K562 (cell line): ENCODE data around the gene SPAM1. TPM values are rescaled to one million over a fixed set of nuclear protein-coding genes. Genes with fewer than 3 reads are reported as not detected.

Source experiments
- ATAC-seq: fragments of 200-7000 bp; cut with Tn5 transposase; 3 replicates; pipeline ENCODE4 v1.9.1; 2020; ENCODE audit warnings: moderate library complexity
- BruUV-seq: library from RNA; stranded (reverse); fragments of 400-500 nt; replicated peaks from 2 replicates; lab custom pipeline; 2021; lab: Mats Ljungman, UMichigan
- CTCF ChIA-PET: fragments of 300-600 bp; formaldehyde crosslinking; extraction: SDS; loops from one replicate; lab custom pipeline; 2021; ENCODE audit warnings: low intra/inter-chr PET ratio; lab: Yijun Ruan, JAX
- POLR2A ChIA-PET: fragments of 300-600, 350-650 bp; sonication (Branson Sonifier 250); formaldehyde crosslinking; extraction: SDS; loops from one replicate; lab custom pipeline; 2021; ENCODE audit warnings: antibody characterized with exemption, inconsistent platforms; lab: Yijun Ruan, JAX
- DNase-seq, 4 experiments: peaks; one replicate each; pipeline versions ENCODE4 v3.0.0 to v3.0.0-alpha.2; 2011 to 2018; ENCODE audit warnings: low spot score in 3 of 4, mixed read lengths in 3 of 4; ENCODE audit errors: extremely low read depth in 1 of 4
- FAIRE-seq: peaks from 2 replicates; lab custom pipeline; 2011; peaks lifted over from hg19 to GRCh38; lab: Jason Lieb, UNC
- H2AFZ ChIP-seq: 2 replicates; pipeline ENCODE4 v1.6.0; 2011; ENCODE audit warnings: low read depth, low read length, control low read depth, inconsistent platforms
- H3K27ac ChIP-seq: fragments of 200-600 bp; 3 replicates; pipeline ENCODE4 v1.8.0; 2011; ENCODE audit warnings: low read depth, mild to moderate bottlenecking, control low read depth, inconsistent platforms, low read length, moderate library complexity, mixed read lengths; ENCODE audit errors: extremely low read depth
- H3K27me3 ChIP-seq, 2 experiments: fragments of 300-600 bp in 1 of 2; 2 replicates in 1 of 2; 3 replicates in 1 of 2; pipeline versions ENCODE4 v1.6.0 to v1.8.0; 2011; ENCODE audit warnings: inconsistent platforms in 2 of 2, low read length in 2 of 2, mild to moderate bottlenecking in 1 of 2, mixed read lengths in 1 of 2, moderate library complexity in 1 of 2; ENCODE audit not compliant: control insufficient read depth in 2 of 2, insufficient read depth in 2 of 2
- H3K36me3 ChIP-seq: fragments of 300-600 bp; 3 replicates; pipeline ENCODE4 v1.8.0; 2011; ENCODE audit warnings: mild to moderate bottlenecking, low read length, inconsistent platforms; ENCODE audit not compliant: control insufficient read depth, insufficient read depth
- H3K4me1 ChIP-seq, 2 experiments: fragments of 200-600 bp in 1 of 2; replicated peaks in 1 of 2; 2 replicates in 1 of 2; 3 replicates in 1 of 2; pipeline versions ENCODE4 v1.5.1 to v1.8.0; 2011; ENCODE audit warnings: inconsistent platforms in 2 of 2, low read length in 2 of 2, mild to moderate bottlenecking in 1 of 2, mixed read lengths in 1 of 2, moderate library complexity in 1 of 2; ENCODE audit not compliant: control insufficient read depth in 2 of 2, insufficient read depth in 2 of 2
- H3K4me2 ChIP-seq: 2 replicates; pipeline ENCODE4 v1.6.1; 2011; ENCODE audit warnings: low read length, control low read depth, inconsistent platforms, mixed read lengths; ENCODE audit not compliant: insufficient read depth
- H3K4me3 ChIP-seq: fragments of 200-600 bp; sonication (generic), shearing (Covaris generic); 2 replicates; pipeline ENCODE4 v1.5.1; 2016; ENCODE audit warnings: control low read depth, inconsistent platforms
- H3K79me2 ChIP-seq: fragments of 200-600 bp; 3 replicates; pipeline ENCODE4 v1.8.0; 2011; ENCODE audit warnings: low read length, inconsistent platforms; ENCODE audit not compliant: control insufficient read depth, insufficient read depth
- H3K9ac ChIP-seq, 2 experiments: 2 replicates each; pipeline versions ENCODE4 v1.6.0 to v1.6.1; 2011; ENCODE audit warnings: low read depth in 2 of 2, low read length in 2 of 2, control low read depth in 1 of 2, inconsistent platforms in 1 of 2, mild to moderate bottlenecking in 1 of 2, mixed read lengths in 1 of 2; ENCODE audit not compliant: insufficient read depth in 1 of 2
- H3K9me1 ChIP-seq: one replicate; pipeline ENCODE4 v1.6.0; 2011; ENCODE audit warnings: inconsistent platforms, mild to moderate bottlenecking, low read length, moderate library complexity; ENCODE audit not compliant: control insufficient read depth, insufficient read depth
- H3K9me3 ChIP-seq: replicated peaks from 2 replicates; pipeline ENCODE4 v1.5.1; 2011; ENCODE audit warnings: low read depth, low read length, inconsistent platforms; ENCODE audit not compliant: control insufficient read depth, insufficient read depth
- H4K20me1 ChIP-seq: replicated peaks from 2 replicates; pipeline ENCODE4 v1.6.1; 2011; ENCODE audit warnings: low read length, inconsistent platforms, mixed read lengths; ENCODE audit not compliant: control insufficient read depth, insufficient read depth
- CXXC5 ChIP-seq: fragments of 250-450 bp; sonication (Bioruptor Pico); IDR thresholded peaks from 2 replicates; pipeline ENCODE4 v1.8.0; 2022; ENCODE audit warnings: inconsistent platforms, mild to moderate bottlenecking, moderate library complexity
- MEF2A ChIP-seq: IDR thresholded peaks from 2 replicates; pipeline ENCODE4 v1.6.1; 2011; ENCODE audit warnings: low read depth, mild to moderate bottlenecking, low read length, moderate library complexity; ENCODE audit not compliant: control insufficient read depth
- NRF1 ChIP-seq, 2 experiments: fragments of 450-650 bp; IDR thresholded peaks in 1 of 2; conservative IDR thresholded peaks in 1 of 2; 2 replicates each; pipeline ENCODE4 v1.6.1; 2014; ENCODE audit warnings: mild to moderate bottlenecking in 2 of 2
- ZNF143 ChIP-seq: sonication (generic); formaldehyde crosslinking; IDR thresholded peaks from 2 replicates; pipeline ENCODE4 v1.9.0; 2022; ENCODE audit warnings: mild to moderate bottlenecking, missing genetic modification reagents
- ZNF197 ChIP-seq: fragments of 200-800 bp; sonication (Bioruptor generic); IDR thresholded peaks from 2 replicates; pipeline ENCODE4 v1.6.1; 2016; ENCODE audit warnings: low read depth, missing genetic modification characterization, missing compliant biosample characterization
- WGBS: fragments of 100-300 bp; shearing (Covaris generic); methylation state at CpG from one replicate; pipeline ENCODE4 v1.1.6; 2016; ENCODE audit warnings: low coverage, mixed read lengths; ENCODE audit not compliant: insufficient coverage; ENCODE audit errors: missing lambda C conversion rate; 5-methylcytosine and 5-hydroxymethylcytosine counted together
- in situ Hi-C: fragments of 300-500 bp; cut with MboI; formaldehyde crosslinking; loops from 4 replicates; pipeline ENCODE4 v1.15.0; 2018; ENCODE audit warnings: inconsistent platforms, mixed read lengths
- intact Hi-C: fragments of 100-400 bp; cut with micrococcal nuclease; formaldehyde crosslinking; loops from 2 replicates; pipeline ENCODE4 v1.14.2; 2022
- polyA plus RNA-seq, 8 experiments: library from polyadenylated mRNA; depleted of rRNA in 4 of 8; stranded (reverse) in 5 of 8; unstranded in 3 of 8; fragments of >200 nt; fragmentation: Nextera tagmentation in 2 of 8; fragmentation: Illumina TruSeq in 1 of 8; extraction: Ambion mirVana in 2 of 8; extraction: Trizol in 1 of 8; gene quantifications; 2 replicates each; pipeline versions ENCODE4 v1.2.1 to v1.2.3, GENCODE V29; 2011 to 2014; ENCODE audit warnings: inconsistent platforms in 1 of 8, missing spikeins in 1 of 8
- total RNA-seq, 7 experiments: library from RNA; depleted of rRNA in 6 of 7; stranded (reverse); fragments of >200 nt in 6 of 7; fragmentation: Illumina TruSeq in 2 of 7; extraction: Trizol in 2 of 7; gene quantifications; 2 replicates each; pipeline versions ENCODE4 v1.2.1 to v1.2.3, GENCODE V29; 2011 to 2021; ENCODE audit warnings: low replicate concordance in 1 of 7
- TF ChIP-seq, protein P1 (sequence below), 2 experiments: fragments of 450-650 bp; formaldehyde crosslinking in 1 of 2; IDR thresholded peaks; 2 replicates each; pipeline versions ENCODE4 v1.4.0 to v1.6.1; 2014 to 2020; ENCODE audit warnings: mild to moderate bottlenecking in 2 of 2, borderline replicate concordance in 1 of 2, low read depth in 1 of 2

Gene SPAM1
- total and polyA plus RNA-seq, 9 of the 15 experiments (the other 6 are each of a cell fraction or from before 2014, with no cell fraction given): not detected

DNA sequence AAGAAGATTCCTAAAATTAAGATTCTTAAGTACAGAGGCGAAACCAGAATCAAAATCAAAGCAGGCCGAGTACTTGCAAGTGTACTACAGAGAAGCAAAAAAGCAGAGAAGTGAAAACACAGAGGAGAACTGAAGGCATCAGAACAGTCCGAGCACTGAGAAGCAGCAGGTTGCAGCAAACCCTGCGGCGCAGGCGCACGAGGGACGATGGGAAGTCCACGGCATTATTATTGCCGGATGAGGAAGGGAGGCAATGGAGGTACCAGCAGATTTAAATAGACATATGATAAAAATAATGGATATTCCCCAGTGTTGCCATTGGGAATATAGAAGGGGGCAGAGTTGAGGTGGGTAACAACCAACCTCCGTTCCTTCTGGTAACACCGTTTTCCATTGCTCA lies 7.2 kb upstream of the SPAM1 start:
- in situ Hi-C loops (no loop called here), intact Hi-C loops (no loop called here)
- Histone ChIP-seq H3K4me2 (peak overlapping the region; percentile 21; the same call in 1 of the 2 replicates), H3K27ac (no peak overlapping the region), H3K4me3 (no peak overlapping the region), H2AFZ (peak overlapping the region; percentile 40; the same call in 1 of the 2 replicates), H3K9ac (no peak overlapping the region), H3K9me1 (no peaks in the 10 kb centered on the region), H3K79me2 (no peaks in the 10 kb centered on the region), H3K4me1 (no peaks in the 10 kb centered on the region; a peak in 1 of 5 replicates), H4K20me1 (no peaks in the 10 kb centered on the region), H3K36me3 (no peaks in the 10 kb centered on the region), H3K9me3 (no peaks in the 10 kb centered on the region), H3K27me3 (no peaks in the 10 kb centered on the region)
- DNase-seq: peak in 1 of 4 experiments; percentile 6
- no TSS peak for BruUV-seq
- CTCF ChIA-PET: interaction anchor here (1.0 kb wide), 1 partner anchor 867 kb away, joined by 6 read pairs; no protein-coding TSS in a partner anchor
- POLR2A ChIA-PET: no interaction called here
- no peak for FAIRE-seq
- peak; percentile 37; the same call in 2 of the 3 replicates for ATAC-seq
- no peak for TF ChIP-seq MEF2A
- peak; percentile 87 to 89 for TF ChIP-seq NRF1 (conservative IDR thresholded peaks at IDR 0.05 in 1 of 2, IDR thresholded peaks at IDR 0.05 in 1 of 2)
- TF ChIP-seq, protein P1, sequence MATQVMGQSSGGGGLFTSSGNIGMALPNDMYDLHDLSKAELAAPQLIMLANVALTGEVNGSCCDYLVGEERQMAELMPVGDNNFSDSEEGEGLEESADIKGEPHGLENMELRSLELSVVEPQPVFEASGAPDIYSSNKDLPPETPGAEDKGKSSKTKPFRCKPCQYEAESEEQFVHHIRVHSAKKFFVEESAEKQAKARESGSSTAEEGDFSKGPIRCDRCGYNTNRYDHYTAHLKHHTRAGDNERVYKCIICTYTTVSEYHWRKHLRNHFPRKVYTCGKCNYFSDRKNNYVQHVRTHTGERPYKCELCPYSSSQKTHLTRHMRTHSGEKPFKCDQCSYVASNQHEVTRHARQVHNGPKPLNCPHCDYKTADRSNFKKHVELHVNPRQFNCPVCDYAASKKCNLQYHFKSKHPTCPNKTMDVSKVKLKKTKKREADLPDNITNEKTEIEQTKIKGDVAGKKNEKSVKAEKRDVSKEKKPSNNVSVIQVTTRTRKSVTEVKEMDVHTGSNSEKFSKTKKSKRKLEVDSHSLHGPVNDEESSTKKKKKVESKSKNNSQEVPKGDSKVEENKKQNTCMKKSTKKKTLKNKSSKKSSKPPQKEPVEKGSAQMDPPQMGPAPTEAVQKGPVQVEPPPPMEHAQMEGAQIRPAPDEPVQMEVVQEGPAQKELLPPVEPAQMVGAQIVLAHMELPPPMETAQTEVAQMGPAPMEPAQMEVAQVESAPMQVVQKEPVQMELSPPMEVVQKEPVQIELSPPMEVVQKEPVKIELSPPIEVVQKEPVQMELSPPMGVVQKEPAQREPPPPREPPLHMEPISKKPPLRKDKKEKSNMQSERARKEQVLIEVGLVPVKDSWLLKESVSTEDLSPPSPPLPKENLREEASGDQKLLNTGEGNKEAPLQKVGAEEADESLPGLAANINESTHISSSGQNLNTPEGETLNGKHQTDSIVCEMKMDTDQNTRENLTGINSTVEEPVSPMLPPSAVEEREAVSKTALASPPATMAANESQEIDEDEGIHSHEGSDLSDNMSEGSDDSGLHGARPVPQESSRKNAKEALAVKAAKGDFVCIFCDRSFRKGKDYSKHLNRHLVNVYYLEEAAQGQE (IDR thresholded peaks at IDR 0.05; ENCODE audit: borderline replicate concordance): no peak
- TF ChIP-seq, protein P1 (CRISPR knock-in tag; IDR thresholded peaks at IDR 0.05; ENCODE audit: low read depth): no peak
- no peak for TF ChIP-seq ZNF143
- 0 out of 2 replicates have a peak, but pooled peaks have one; percentile 10 for TF ChIP-seq CXXC5
- no peak for TF ChIP-seq ZNF197
- under 1% methylated on average over 12 of the region's 12 CpGs for WGBS
